Nephron (organoid): ENCODE data around the gene WWOX.

Experiments
- H3K27ac Mint-ChIP-seq, 3 experiments: 2 replicates each; pipeline ENCODE4 v1.8.0; 2020; ENCODE audit warnings: mixed read lengths in 3 of 3, mild to moderate bottlenecking in 2 of 3, moderate library complexity in 1 of 3
- H3K27me3 Mint-ChIP-seq: 2 replicates; pipeline ENCODE4 v1.8.0; 2021; ENCODE audit warnings: low read depth, mild to moderate bottlenecking, moderate library complexity, mixed read lengths
- H3K36me3 Mint-ChIP-seq: 2 replicates; pipeline ENCODE4 v1.8.0; 2020; ENCODE audit warnings: low read depth, mixed read lengths
- H3K4me1 Mint-ChIP-seq: 2 replicates; pipeline ENCODE4 v1.8.0; 2020; ENCODE audit warnings: mixed read lengths
- H3K4me3 Mint-ChIP-seq, 3 experiments: 2 replicates each; pipeline ENCODE4 v1.8.0; 2020; ENCODE audit warnings: mild to moderate bottlenecking in 3 of 3, mixed read lengths in 3 of 3, moderate library complexity in 2 of 3
- H3K9me3 Mint-ChIP-seq: 2 replicates; pipeline ENCODE4 v1.8.0; 2020; ENCODE audit warnings: mixed read lengths
- CTCF ChIP-seq, 3 experiments: fragments of 200-600 bp; sonication (generic); IDR thresholded peaks; one replicate each; pipeline ENCODE4 v1.5.0; 2021; ENCODE audit warnings: antibody characterized with exemption in 3 of 3; ENCODE audit not compliant: unreplicated experiment in 3 of 3

WWOX gene

GRCh38 chr16:78065319-78065718 lies 34.1 kb upstream of the WWOX start:
- peak overlapping the region in 2 of 3 experiments; percentile 2 to 20 for H3K27ac Mint-ChIP-seq
- no peaks in the 10 kb centered on the region for H3K36me3 Mint-ChIP-seq
- no peak overlapping the region for H3K4me3 Mint-ChIP-seq
- H3K9me3 Mint-ChIP-seq = no peaks in the 10 kb centered on the region
- no peak for TF ChIP-seq CTCF (IDR thresholded peaks at IDR 0.05; ENCODE audit: unreplicated experiment in 3 of 3)
- peaks cover 5% of the 10 kb centered on the region for H3K4me1 Mint-ChIP-seq
- H3K27me3 Mint-ChIP-seq = peaks cover 9% of the 10 kb centered on the region

- peaks cover 5% of the 10 kb centered on the region for H3K4me1 Mint-ChIP-seq
- H3K27me3 Mint-ChIP-seq = peaks cover 34% of the 10 kb centered on the region
- no peaks in the 10 kb centered on the region for H3K36me3 Mint-ChIP-seq
- no peaks in the 10 kb centered on the region for H3K9me3 Mint-ChIP-seq
- no peak overlapping the region for H3K27ac Mint-ChIP-seq
- TF ChIP-seq CTCF (IDR thresholded peaks at IDR 0.05; ENCODE audit: unreplicated experiment in 3 of 3) = no peak
- no peak overlapping the region for H3K4me3 Mint-ChIP-seq
Observed at GRCh38 chr16:78069913-78070312, 29.5 kb upstream of the WWOX start.

- no peaks in the 10 kb centered on the region for H3K4me1 Mint-ChIP-seq
Observed at GRCh38 chr16:78072275-78072674, 27.2 kb upstream of the WWOX start.

GRCh38 chr16:78075800-78076199 lies 23.7 kb upstream of the WWOX start:
- no peak for TF ChIP-seq CTCF (IDR thresholded peaks at IDR 0.05; ENCODE audit: unreplicated experiment in 3 of 3)
- H3K27me3 Mint-ChIP-seq = peaks cover 31% of the 10 kb centered on the region
- H3K27ac Mint-ChIP-seq = no peak overlapping the region
- H3K9me3 Mint-ChIP-seq = no peaks in the 10 kb centered on the region
- no peaks in the 10 kb centered on the region for H3K36me3 Mint-ChIP-seq
- H3K4me1 Mint-ChIP-seq = no peaks in the 10 kb centered on the region
- H3K4me3 Mint-ChIP-seq = no peak overlapping the region

More at GRCh38 chr16:78072275-78072674, 27.2 kb upstream of the WWOX start:
- TF ChIP-seq CTCF (IDR thresholded peaks at IDR 0.05; ENCODE audit: unreplicated experiment in 3 of 3) = no peak
- no peaks in the 10 kb centered on the region for H3K36me3 Mint-ChIP-seq
- no peak overlapping the region for H3K27ac Mint-ChIP-seq
- H3K27me3 Mint-ChIP-seq = peaks cover 29% of the 10 kb centered on the region
- H3K9me3 Mint-ChIP-seq = no peaks in the 10 kb centered on the region
- H3K4me3 Mint-ChIP-seq = no peak overlapping the region

GRCh38 chr16:78081341-78081740 lies 18.1 kb upstream of the WWOX start:
- Mint-ChIP-seq H3K27ac (no peak overlapping the region), H3K27me3 (peaks cover 6% of the 10 kb centered on the region), H3K9me3 (no peaks in the 10 kb centered on the region), H3K4me3 (no peak overlapping the region), H3K36me3 (no peaks in the 10 kb centered on the region), H3K4me1 (no peaks in the 10 kb centered on the region)
- no peak for TF ChIP-seq CTCF (IDR thresholded peaks at IDR 0.05; ENCODE audit: unreplicated experiment in 3 of 3)

- Mint-ChIP-seq H3K27me3 (peaks cover 10% of the 10 kb centered on the region), H3K9me3 (peaks cover 5% of the 10 kb centered on the region), H3K36me3 (no peaks in the 10 kb centered on the region), H3K4me1 (no peaks in the 10 kb centered on the region), H3K27ac (no peak overlapping the region), H3K4me3 (no peak overlapping the region)
- TF ChIP-seq CTCF (IDR thresholded peaks at IDR 0.05; ENCODE audit: unreplicated experiment in 3 of 3) = no peak
Observed at GRCh38 chr16:78091419-78091818, 8.0 kb upstream of the WWOX start.
